ENCODE results near the gene TIMP3. TPM values are rescaled to one million over a fixed set of nuclear protein-coding genes. Genes with fewer than 3 reads are reported as not detected.

The TIMP3 gene
- total and polyA plus RNA-seq, 2 of the 4 experiments (the other 2 are of a cell fraction): 98.8 to 179 TPM

- DNase-seq (no peak), ATAC-seq (ENCODE audit: low read depth) (no peak)
- no peak overlapping the region for H2AK5ac ChIP-seq (ENCODE audit: low read depth, low read length)
- H2BK15ac ChIP-seq (ENCODE audit: low read depth, low read length): no peak overlapping the region
- H3K9me3 ChIP-seq (ENCODE audit: control insufficient read depth, insufficient read depth, low read length): no peaks in the 10 kb centered on the region
- dilution Hi-C loops (cut with HindIII; ENCODE audit: low sequenced_read_pairs, unreplicated experiment): no loop called here
- no peak overlapping the region for H2AFZ ChIP-seq (replicated peaks; ENCODE audit: low read length, poor library complexity)
- H3K4me1 ChIP-seq (ENCODE audit: control insufficient read depth, insufficient read depth, low read length): no peaks in the 10 kb centered on the region
- intact Hi-C loops (cut with micrococcal nuclease): no loop called here
- H4K8ac ChIP-seq (ENCODE audit: low read depth in 2 of 2, low read length in 2 of 2): no peak overlapping the region
- no peak overlapping the region for H4K91ac ChIP-seq (ENCODE audit: insufficient read depth, low read depth, low read length)
- no peak overlapping the region for H3K9ac ChIP-seq (ENCODE audit: low read depth, low read length)
- no peak overlapping the region for H2BK5ac ChIP-seq (ENCODE audit: low read depth, low read length, poor library complexity, severe bottlenecking)
- H2BK20ac ChIP-seq (ENCODE audit: low read depth, low read length): no peak overlapping the region
- no peak overlapping the region for H2BK120ac ChIP-seq (ENCODE audit: low read depth, low read length)
- no peak overlapping the region for H3K56ac ChIP-seq (ENCODE audit: extremely low read depth, insufficient read depth, low read length)
- no TSS peak for BruUV-seq (replicated peaks)
- H2AK9ac ChIP-seq (replicated peaks; ENCODE audit: low read depth, low read length, poor library complexity): no peak overlapping the region
- in situ Hi-C loops (cut with MboI; ENCODE audit: low sequenced_read_pairs): no loop called here
- peaks cover 52 to 98% of the 10 kb centered on the region in 2 experiments for H3K79me1 ChIP-seq (ENCODE audit: low read depth in 1 of 2, low read length in 2 of 2)
- no peak overlapping the region for H3K4me2 ChIP-seq (ENCODE audit: low read depth, low read length)
- H3K4me3 ChIP-seq (ENCODE audit: insufficient read depth, low read depth, low read length): no peak overlapping the region
- H3K9me1 ChIP-seq (ENCODE audit: insufficient read depth, low read length): peaks cover 27% of the 10 kb centered on the region
- no peak overlapping the region for H4K5ac ChIP-seq (ENCODE audit: low read depth, low read length)
- no peak overlapping the region for H3K4ac ChIP-seq (ENCODE audit: low read depth, low read length)
- WGBS, 2 experiments (ENCODE audit: extremely low coverage in 2 of 2, insufficient read length in 1 of 2): no CpG with 5 or more reads among the region's 4 CpGs
- no peak overlapping the region for H3K18ac ChIP-seq (ENCODE audit: low read depth, low read length)
- TF ChIP-seq BHLHE40 (IDR thresholded peaks at IDR 0.05; ENCODE audit: low read depth, low read length): no peak
- no peak for TF ChIP-seq RFX5 (IDR thresholded peaks at IDR 0.05; ENCODE audit: low read depth, low read length)
- TF ChIP-seq USF2 (IDR thresholded peaks at IDR 0.05; ENCODE audit: low read depth, low read length): no peak
- no peak for TF ChIP-seq MAFK (IDR thresholded peaks at IDR 0.05; ENCODE audit: low read depth, low read length)
- no peak for TF ChIP-seq ELK1 (IDR thresholded peaks at IDR 0.05; ENCODE audit: borderline replicate concordance, low read depth, low read length)
- TF ChIP-seq FOS (IDR thresholded peaks at IDR 0.05; ENCODE audit: low read depth, low read length): no peak
- TF ChIP-seq RCOR1 (IDR thresholded peaks at IDR 0.05; ENCODE audit: insufficient replicate concordance, low read length): no peak
- TF ChIP-seq NFE2L2 (IDR thresholded peaks at IDR 0.05; ENCODE audit: low read depth, low read length): no peak
- no peak for TF ChIP-seq CTCF (conservative IDR thresholded peaks at IDR 0.05; ENCODE audit: low read depth, low read length)
- TF ChIP-seq MAZ (IDR thresholded peaks at IDR 0.05; ENCODE audit: borderline replicate concordance, low read depth, low read length): no peak
- peaks cover 98% of the 10 kb centered on the region for H4K20me1 ChIP-seq (ENCODE audit: insufficient read depth, low read length)
- H3K27me3 ChIP-seq (ENCODE audit: control insufficient read depth, insufficient read depth, low read length): no peaks in the 10 kb centered on the region
- no peak overlapping the region for H3K23ac ChIP-seq (ENCODE audit: low read depth, low read length)
- no peak overlapping the region for H3K14ac ChIP-seq (replicated peaks; ENCODE audit: low read depth, low read length)
- ChIA-PET CTCF (interaction anchor here (1.6 kb wide), 1 partner anchor 154 kb away, joined by 3 read pairs; no protein-coding TSS in a partner anchor), POLR2A (ENCODE audit: unreplicated experiment) (no interaction called here)
- no peak overlapping the region for H3K27ac ChIP-seq (ENCODE audit: insufficient read depth, low read length)
- peaks cover 67% of the 10 kb centered on the region for H3K36me3 ChIP-seq (ENCODE audit: control insufficient read depth, insufficient read depth, low read length)
These were observed 30.7 kb downstream of the TIMP3 start for GRCh38 chr22:32832174-32832573.

Measured in IMR-90 (cell line).